ENCODE data around the gene ANKRD10.

ANKRD10 gene

DNA sequence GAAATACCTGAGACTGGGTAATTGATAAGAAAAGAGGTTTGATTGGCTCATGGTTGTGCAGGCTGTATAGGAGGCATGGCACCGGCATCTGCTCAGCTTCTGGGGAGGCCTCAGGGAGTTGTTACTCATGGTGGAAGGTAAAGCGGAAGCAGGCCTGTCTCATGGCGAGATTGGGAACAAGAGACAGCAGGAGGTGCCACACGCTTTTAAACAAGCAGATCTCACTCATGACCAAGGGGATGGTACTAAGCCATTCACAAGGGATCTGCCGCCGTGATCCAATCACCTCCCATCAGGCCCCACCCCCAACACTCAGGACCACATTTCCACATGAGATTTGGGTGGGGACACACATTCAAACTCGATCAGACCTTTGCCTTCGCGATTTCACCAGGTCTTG lies 86.2 kb downstream of the ANKRD10 start:
- DNase-seq, result no peak
